HT1080 (cell line): Measurements from ENCODE around the gene LONP1. TPM values are rescaled to one million over a fixed set of nuclear protein-coding genes. Genes with fewer than 3 reads are reported as not detected.

ENCODE experiments used
- DNase-seq: peaks from one replicate; pipeline ENCODE4 v3.0.0-alpha.2; 2015; ENCODE audit warnings: low read depth
- total RNA-seq: library from RNA; depleted of rRNA; stranded (reverse); fragments of >200 nt; shearing (Covaris generic); gene quantifications from 2 replicates; pipeline ENCODE4 v1.2.3, GENCODE V29; 2014

The LONP1 gene
- total RNA-seq, 1 experiment from 2014 or later: 139 TPM

- peak; percentile 99 for DNase-seq
These were observed 39.2 kb downstream of the LONP1 start, which contains the start of the genes HSD11B1L and MICOS13 for GRCh38 chr19:5680437-5681368. Gene HSD11B1L (plus strand): TSS chr19:5681027. CDS start chr19:5684833, 3,806 bp downstream. Gene MICOS13 (minus strand): TSS chr19:5680516. CDS start chr19:5680486, 30 bp downstream.

- no peak for DNase-seq
These were observed 39.9 kb downstream of the LONP1 start for GRCh38 chr19:5680084-5680436.

- DNase-seq: no peak
These were observed 40.5 kb downstream of the LONP1 start for GRCh38 chr19:5679289-5680083.

GRCh38 chr19:5678071-5678718 lies 41.8 kb downstream of the LONP1 start:
- DNase-seq: no peak

- DNase-seq: no peak
These were observed 42.4 kb downstream of the LONP1 start for GRCh38 chr19:5677580-5677979.

GRCh38 chr19:5677136-5677535 lies 42.8 kb downstream of the LONP1 start:
- DNase-seq: no peak

GRCh38 chr19:5676772-5677105 lies 43.2 kb downstream of the LONP1 start:
- no peak for DNase-seq

- DNase-seq: no peak
These were observed 43.7 kb downstream of the LONP1 start for GRCh38 chr19:5676105-5676771.

- DNase-seq: no peak
These were observed 45.2 kb downstream of the LONP1 start for GRCh38 chr19:5674714-5675113.

GRCh38 chr19:5673752-5674151 lies 46.2 kb downstream of the LONP1 start:
- no peak for DNase-seq

GRCh38 chr19:5672708-5673459 lies 47.1 kb downstream of the LONP1 start:
- no peak for DNase-seq

GRCh38 chr19:5671600-5671999 lies 48.3 kb downstream of the LONP1 start:
- no peak for DNase-seq

GRCh38 chr19:5669212-5669611 lies 50.7 kb downstream of the LONP1 start:
- DNase-seq: no peak

- no peak for DNase-seq
These were observed 52.1 kb downstream of the LONP1 start for GRCh38 chr19:5667751-5668271.

GRCh38 chr19:5666921-5667610 lies 52.9 kb downstream of the LONP1 start:
- no peak for DNase-seq

- DNase-seq: peak; percentile 63
These were observed 54.0 kb downstream of the LONP1 start for GRCh38 chr19:5665781-5666513.

- DNase-seq: no peak
These were observed 55.4 kb downstream of the LONP1 start for GRCh38 chr19:5664515-5664914.

GRCh38 chr19:5663904-5664303 lies 56.0 kb downstream of the LONP1 start:
- DNase-seq: no peak

- no peak for DNase-seq
These were observed 58.5 kb downstream of the LONP1 start for GRCh38 chr19:5661483-5661882.
